CD4-positive, alpha-beta memory T cell (primary cell): ENCODE data around the gene NOP53. TPM values are rescaled to one million over a fixed set of nuclear protein-coding genes. Genes with fewer than 3 reads are reported as not detected.
"Not testable (repeated sequence)": the region's sequence is repeated elsewhere in the genome, so short reads cannot be mapped to it uniquely, and the experiment has no call there.

Experiments
- CTCF ChIA-PET: fragments of 350-600 bp; sonication (Branson Sonifier 250); formaldehyde crosslinking; loops from one replicate; lab custom pipeline; 2021; ENCODE audit warnings: inconsistent platforms; ENCODE audit not compliant: partially characterized antibody; lab: Charles Lee
- POLR2A ChIA-PET: fragments of 350-600 bp; sonication (Branson Sonifier 250); formaldehyde crosslinking; loops from one replicate; lab custom pipeline; 2021; ENCODE audit not compliant: partially characterized antibody; lab: Charles Lee
- DNase-seq, 5 donors: peaks; one replicate each; pipeline versions ENCODE4 v3.0.0 to v3.0.0-alpha.2; 2020 to 2022; ENCODE audit warnings: mixed read lengths in 1 of 5
- H3K27ac ChIP-seq: one replicate; pipeline ENCODE4 v1.7.0; 2013; ENCODE audit warnings: low read depth, low read length
- H3K27me3 ChIP-seq: 2 replicates; pipeline ENCODE4 v1.7.0; 2013; ENCODE audit warnings: mild to moderate bottlenecking, low read length, moderate library complexity; ENCODE audit not compliant: insufficient read depth
- H3K36me3 ChIP-seq: 2 replicates; pipeline ENCODE4 v1.7.0; 2013; ENCODE audit warnings: mild to moderate bottlenecking, low read length, moderate library complexity; ENCODE audit not compliant: insufficient read depth
- H3K4me1 ChIP-seq: 2 replicates; pipeline ENCODE4 v1.7.0; 2013; ENCODE audit warnings: mild to moderate bottlenecking, low read length, moderate library complexity; ENCODE audit not compliant: insufficient read depth
- H3K4me3 ChIP-seq, 2 donors: one replicate each; pipeline ENCODE4 v1.7.0; 2013; ENCODE audit warnings: low read length in 2 of 2, mild to moderate bottlenecking in 1 of 2
- H3K9me3 ChIP-seq, 2 donors: one replicate each; pipeline ENCODE4 v1.7.0; 2013; ENCODE audit warnings: low read length in 2 of 2, control low read depth in 1 of 2; ENCODE audit not compliant: control insufficient read depth in 1 of 2
- H3K27ac Mint-ChIP-seq, 7 donors: one replicate each; pipeline ENCODE4 v1.8.0; 2020 to 2021; ENCODE audit warnings: mixed read lengths in 7 of 7, mild to moderate bottlenecking in 6 of 7, inconsistent platforms in 3 of 7, moderate library complexity in 3 of 7
- H3K27me3 Mint-ChIP-seq, 2 donors: one replicate each; pipeline ENCODE4 v1.8.0; 2020 to 2021; ENCODE audit warnings: mixed read lengths in 2 of 2
- H3K36me3 Mint-ChIP-seq, 2 donors: one replicate each; pipeline ENCODE4 v1.8.0; 2020 to 2021; ENCODE audit warnings: mixed read lengths in 2 of 2, inconsistent platforms in 1 of 2, mild to moderate bottlenecking in 1 of 2
- H3K4me1 Mint-ChIP-seq, 4 donors: one replicate each; pipeline ENCODE4 v1.8.0; 2020 to 2021; ENCODE audit warnings: mixed read lengths in 4 of 4, mild to moderate bottlenecking in 1 of 4
- H3K4me3 Mint-ChIP-seq, 8 donors: one replicate each; pipeline ENCODE4 v1.8.0; 2020 to 2021; ENCODE audit warnings: mixed read lengths in 8 of 8, mild to moderate bottlenecking in 7 of 8, moderate library complexity in 6 of 8, inconsistent platforms in 3 of 8
- H3K9me3 Mint-ChIP-seq, 8 donors: one replicate each; pipeline ENCODE4 v1.8.0; 2020 to 2021; ENCODE audit warnings: mixed read lengths in 8 of 8, mild to moderate bottlenecking in 5 of 8, inconsistent platforms in 3 of 8, moderate library complexity in 1 of 8
- intact Hi-C: fragments of 100-400 bp; cut with micrococcal nuclease; formaldehyde crosslinking; loops from one replicate; pipeline ENCODE4 v1.15.1; 2023
- polyA plus RNA-seq, 2 donors: library from polyadenylated mRNA; unstranded; fragments of 300-500 nt; fragmentation: Illumina TruSeq; gene quantifications; one replicate each; pipeline ENCODE4 v1.2.3, GENCODE V29; 2021
- total RNA-seq, 2 experiments: library from RNA; stranded (reverse); gene quantifications; one replicate each; pipeline ENCODE4 v1.2.3, GENCODE V29; 2021

NOP53 gene
- total and polyA plus RNA-seq, 4 experiments from 2014 or later = 156 to 875 (median 544) TPM

DNA sequence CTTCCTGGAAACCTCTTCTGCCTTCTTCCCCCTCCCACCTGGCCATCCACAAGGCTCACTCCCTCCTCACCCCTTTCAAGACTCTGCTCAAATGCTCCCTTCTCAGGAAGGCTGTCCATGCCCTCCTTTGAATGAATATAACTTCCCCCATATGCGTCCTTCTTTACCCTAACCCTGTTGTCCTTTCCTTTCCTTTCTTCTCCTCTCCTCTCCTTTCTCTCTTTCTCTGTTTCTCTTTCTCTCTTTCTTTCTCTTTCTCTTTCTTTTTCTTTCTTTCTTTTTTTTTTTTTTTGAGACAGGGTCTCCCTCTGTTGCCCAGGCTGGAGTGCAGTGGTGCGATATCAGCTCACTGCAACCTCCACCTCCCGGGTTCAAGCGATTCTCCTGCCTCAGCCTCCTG is 17.1 kb upstream of the NOP53 start:
- H3K4me1 ChIP-seq, H3K36me3 Mint-ChIP-seq, H3K4me3 ChIP-seq, H3K9me3 ChIP-seq, H3K9me3 Mint-ChIP-seq, H3K27ac Mint-ChIP-seq, CTCF ChIA-PET, H3K27ac ChIP-seq, H3K27me3 ChIP-seq, POLR2A ChIA-PET, H3K36me3 ChIP-seq, intact Hi-C loops, H3K4me3 Mint-ChIP-seq, DNase-seq: not testable (repeated sequence)
- peaks cover 28 to 29% of the 10 kb centered on the region in 2 donors for H3K27me3 Mint-ChIP-seq
- H3K4me1 Mint-ChIP-seq = peaks cover 9 to 16% (median 10%) of the 10 kb centered on the region in 4 donors

DNA sequence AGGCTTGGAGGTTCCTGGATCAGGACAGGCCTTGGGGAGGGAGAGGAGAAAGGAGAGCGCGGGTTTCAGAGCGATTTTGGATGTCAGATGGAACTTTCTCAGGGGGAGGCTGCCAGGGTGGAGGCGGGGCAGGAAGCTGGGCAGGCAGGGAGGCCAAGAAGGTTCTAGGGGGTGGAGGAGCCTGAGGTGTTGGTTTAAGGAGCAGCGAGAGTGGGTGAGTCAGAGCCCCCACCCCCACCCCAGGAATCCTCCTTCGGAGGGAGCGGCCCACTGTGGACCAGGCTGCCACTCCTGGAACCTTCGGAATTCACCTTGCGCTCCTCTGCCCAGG is 15.9 kb upstream of the NOP53 start:
- peaks cover 7% of the 10 kb centered on the region for H3K4me1 ChIP-seq
- H3K4me3 ChIP-seq = no peak overlapping the region
- POLR2A ChIA-PET = no interaction called here
- H3K4me1 Mint-ChIP-seq = peaks cover 9 to 16% (median 10%) of the 10 kb centered on the region in 4 donors
- H3K27ac Mint-ChIP-seq = peak overlapping the region in 1 of 7 donors; percentile 13
- no peaks in the 10 kb centered on the region for H3K27me3 ChIP-seq
- peaks cover 26 to 32% of the 10 kb centered on the region in 2 donors for H3K27me3 Mint-ChIP-seq
- CTCF ChIA-PET = interaction anchor here (1.3 kb wide), 1 partner anchor 13 kb away, joined by 3 read pairs; no protein-coding TSS in a partner anchor
- no peaks in the 10 kb centered on the region for H3K9me3 ChIP-seq
- no peak overlapping the region for H3K27ac ChIP-seq
- H3K9me3 Mint-ChIP-seq = peaks cover 0 to 2% (median 0%) of the 10 kb centered on the region in 8 donors
- no peaks in the 10 kb centered on the region for H3K36me3 Mint-ChIP-seq
- peak overlapping the region; percentile 29 to 81 (median 70) for H3K4me3 Mint-ChIP-seq
- intact Hi-C loops = no loop called here
- no peaks in the 10 kb centered on the region for H3K36me3 ChIP-seq
- DNase-seq = no peak

DNA sequence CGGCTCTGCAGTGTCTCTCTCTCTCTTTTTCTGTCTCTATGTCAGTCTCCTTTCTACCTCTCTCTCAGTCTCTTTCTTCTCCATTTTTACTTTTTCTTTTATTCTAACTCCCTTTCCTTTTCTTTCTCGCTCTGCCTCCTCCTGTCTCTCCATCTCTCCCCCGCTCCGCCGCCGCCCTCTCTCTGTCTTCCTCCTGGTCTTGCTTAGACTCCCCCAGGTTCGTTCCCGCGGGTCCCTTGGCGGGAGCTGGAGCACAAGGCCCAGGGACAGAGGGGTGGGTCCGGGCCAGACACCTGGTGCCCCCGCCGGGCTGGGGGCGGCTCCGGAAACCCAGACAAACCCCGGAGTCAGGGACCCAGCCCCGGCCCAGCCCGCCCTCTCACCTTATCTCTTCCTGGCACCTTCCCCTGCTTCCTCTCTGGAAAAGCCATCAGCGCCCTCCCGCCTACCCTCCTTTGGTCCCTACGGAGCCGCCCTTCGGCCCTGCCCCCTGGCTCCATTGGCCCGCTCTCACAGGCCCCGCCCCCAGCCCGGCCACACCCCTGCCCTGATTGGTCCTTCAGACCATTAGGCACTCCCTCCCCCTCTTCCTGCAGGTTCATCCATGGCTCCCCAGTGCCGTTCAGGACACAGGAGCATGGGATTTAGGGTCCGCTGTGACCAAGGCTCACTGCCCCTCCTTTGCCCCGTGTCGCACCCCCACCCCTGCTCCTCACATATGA is 15.4 kb upstream of the NOP53 start:
- POLR2A ChIA-PET = no interaction called here
- H3K36me3 ChIP-seq = no peaks in the 10 kb centered on the region
- H3K27ac ChIP-seq = no peak overlapping the region
- H3K27me3 ChIP-seq = no peaks in the 10 kb centered on the region
- DNase-seq = no peak
- CTCF ChIA-PET = interaction anchor here (1.3 kb wide), 1 partner anchor 14 kb away, joined by 3 read pairs; no protein-coding TSS in a partner anchor
- peaks cover 9 to 16% (median 10%) of the 10 kb centered on the region in 4 donors for H3K4me1 Mint-ChIP-seq
- peaks cover 25 to 30% of the 10 kb centered on the region in 2 donors for H3K27me3 Mint-ChIP-seq
- H3K4me3 ChIP-seq = no peak overlapping the region
- H3K4me3 Mint-ChIP-seq = peak overlapping the region; percentile 40 to 79 (median 64)
- no peaks in the 10 kb centered on the region for H3K36me3 Mint-ChIP-seq
- H3K4me1 ChIP-seq = peaks cover 7% of the 10 kb centered on the region
- H3K9me3 ChIP-seq = no peaks in the 10 kb centered on the region
- peaks cover 0 to 2% (median 0%) of the 10 kb centered on the region in 8 donors for H3K9me3 Mint-ChIP-seq
- intact Hi-C loops = no loop called here
- H3K27ac Mint-ChIP-seq = peak overlapping the region in 1 of 7 donors; percentile 13

DNA sequence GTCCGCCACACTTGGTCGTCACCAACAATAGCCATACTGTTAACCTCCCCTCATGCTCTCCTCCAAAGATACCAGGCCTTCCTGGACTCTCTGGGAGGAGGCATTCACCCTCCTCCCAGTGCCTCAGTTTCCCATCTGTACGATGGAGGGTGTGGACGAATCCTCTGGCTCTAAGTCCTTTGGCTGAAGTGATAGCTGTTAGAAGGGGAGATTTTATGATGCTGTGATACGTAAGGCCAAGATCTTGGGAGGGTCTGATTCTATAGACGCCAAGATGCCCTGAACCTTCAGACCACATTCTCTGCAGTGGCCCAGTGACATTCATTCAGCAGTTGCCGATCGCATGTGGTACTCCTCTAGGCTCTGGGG is 14.8 kb upstream of the NOP53 start:
- ChIA-PET CTCF (interaction anchor here (1.3 kb wide), 1 partner anchor 14 kb away, joined by 3 read pairs; no protein-coding TSS in a partner anchor), POLR2A (no interaction called here)
- H3K36me3 Mint-ChIP-seq = no peaks in the 10 kb centered on the region
- no peak overlapping the region for H3K27ac ChIP-seq
- no peak for DNase-seq
- H3K4me3 Mint-ChIP-seq = peak overlapping the region in 5 of 8 donors; percentile 26 to 69 (median 57)
- H3K9me3 ChIP-seq = no peaks in the 10 kb centered on the region
- H3K4me1 Mint-ChIP-seq = peaks cover 9 to 16% (median 10%) of the 10 kb centered on the region in 4 donors
- H3K4me1 ChIP-seq = peaks cover 7% of the 10 kb centered on the region
- peak overlapping the region in 1 of 7 donors; percentile 2 for H3K27ac Mint-ChIP-seq
- H3K36me3 ChIP-seq = no peaks in the 10 kb centered on the region
- H3K27me3 ChIP-seq = no peaks in the 10 kb centered on the region
- no peaks in the 10 kb centered on the region for H3K9me3 Mint-ChIP-seq
- H3K27me3 Mint-ChIP-seq = peaks cover 23 to 28% of the 10 kb centered on the region in 2 donors
- intact Hi-C loops = no loop called here
- no peak overlapping the region for H3K4me3 ChIP-seq

DNA sequence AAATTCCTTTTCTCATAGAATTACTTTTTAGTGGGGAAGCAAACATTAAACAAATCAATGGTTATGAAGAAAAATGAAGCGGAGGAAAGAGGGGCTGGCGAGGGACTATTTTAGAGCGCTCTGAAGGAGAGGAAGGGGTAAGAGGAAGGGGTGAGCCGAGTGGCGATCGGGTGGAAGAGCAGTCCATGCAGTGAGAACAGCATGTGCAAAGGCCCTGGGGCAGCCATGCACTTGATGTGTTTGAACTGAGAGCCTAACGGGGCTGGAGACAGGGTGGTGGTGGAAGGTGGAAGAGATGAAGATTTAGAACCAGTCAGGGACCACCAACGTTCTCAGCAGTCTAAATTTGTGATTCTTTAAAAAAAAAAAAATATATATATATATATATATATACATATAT is 14.4 kb upstream of the NOP53 start:
- Histone ChIP-seq H3K27ac (no peak overlapping the region), H3K4me3 (no peak overlapping the region), H3K4me1 (peaks cover 7% of the 10 kb centered on the region), H3K27me3 (no peaks in the 10 kb centered on the region), H3K36me3 (no peaks in the 10 kb centered on the region), H3K9me3 (no peaks in the 10 kb centered on the region)
- Mint-ChIP-seq H3K9me3 (no peaks in the 10 kb centered on the region), H3K36me3 (no peaks in the 10 kb centered on the region), H3K27ac (peak overlapping the region in 2 of 7 donors; percentile 2 to 53), H3K27me3 (peaks cover 23 to 28% of the 10 kb centered on the region in 2 donors), H3K4me1 (peaks cover 9 to 16% (median 10%) of the 10 kb centered on the region in 4 donors), H3K4me3 (peak overlapping the region in 3 of 8 donors; percentile 25 to 58 (median 28))
- intact Hi-C loops = no loop called here
- ChIA-PET POLR2A (no interaction called here), CTCF (no interaction called here)
- DNase-seq = no peak

DNA sequence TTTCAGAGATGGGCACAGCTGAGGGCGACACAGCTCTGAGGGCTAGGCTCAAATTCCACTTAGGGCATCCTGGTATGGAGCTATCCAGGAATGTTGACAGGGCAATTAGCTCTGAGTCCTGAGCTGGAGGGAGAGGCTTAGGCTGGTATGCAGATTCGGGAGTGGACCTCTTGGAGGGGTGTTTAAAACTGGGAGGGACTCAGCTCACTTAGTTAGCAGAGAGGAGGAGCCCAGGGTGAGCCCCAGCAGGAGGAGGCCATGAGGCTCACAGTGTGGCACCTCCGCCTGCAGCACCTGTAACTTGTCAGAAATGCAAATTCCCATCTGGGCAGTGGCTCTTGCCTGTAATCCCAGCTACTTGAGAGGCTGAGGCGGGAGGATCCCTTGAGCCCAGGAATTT is 10.2 kb upstream of the NOP53 start:
- intact Hi-C loops = no loop called here
- Histone ChIP-seq H3K4me3 (no peak overlapping the region), H3K4me1 (no peaks in the 10 kb centered on the region), H3K36me3 (no peaks in the 10 kb centered on the region), H3K27ac (no peak overlapping the region), H3K9me3 (no peaks in the 10 kb centered on the region), H3K27me3 (no peaks in the 10 kb centered on the region)
- Mint-ChIP-seq H3K36me3 (no peaks in the 10 kb centered on the region), H3K4me1 (peaks cover 0 to 5% (median 3%) of the 10 kb centered on the region in 4 donors), H3K27ac (no peak overlapping the region), H3K9me3 (no peaks in the 10 kb centered on the region), H3K4me3 (no peak overlapping the region), H3K27me3 (peaks cover 9 to 14% of the 10 kb centered on the region in 2 donors)
- CTCF ChIA-PET = interaction anchor here (0.6 to 1.5 kb wide), 4 partner anchors 22 to 304 kb away, joined by 3 read pairs; no protein-coding TSS in a partner anchor
- POLR2A ChIA-PET = interaction anchor here (1.3 kb wide), 1 partner anchor 10 kb away, joined by 3 read pairs; the partner anchor contains the start of gene NOP53
- DNase-seq = no peak

DNA sequence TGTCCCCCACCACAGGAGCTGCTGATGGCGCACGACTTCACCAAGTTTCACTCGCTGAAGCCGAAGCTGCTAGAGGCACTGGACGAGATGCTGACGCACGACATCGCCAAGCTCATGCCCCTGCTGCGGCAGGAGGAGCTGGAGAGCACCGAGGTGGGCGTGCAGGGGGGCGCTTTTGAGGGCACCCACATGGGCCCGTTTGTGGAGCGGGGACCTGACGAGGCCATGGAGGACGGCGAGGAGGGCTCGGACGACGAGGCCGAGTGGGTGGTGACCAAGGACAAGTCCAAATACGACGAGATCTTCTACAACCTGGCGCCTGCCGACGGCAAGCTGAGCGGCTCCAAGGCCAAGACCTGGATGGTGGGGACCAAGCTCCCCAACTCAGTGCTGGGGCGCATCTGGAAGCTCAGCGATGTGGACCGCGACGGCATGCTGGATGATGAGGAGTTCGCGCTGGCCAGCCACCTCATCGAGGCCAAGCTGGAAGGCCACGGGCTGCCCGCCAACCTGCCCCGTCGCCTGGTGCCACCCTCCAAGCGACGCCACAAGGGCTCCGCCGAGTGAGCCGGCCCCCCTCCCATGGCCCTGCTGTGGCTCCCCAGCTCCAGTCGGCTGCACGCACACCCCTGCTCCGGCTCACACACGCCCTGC is 4.4 kb upstream of the NOP53 start:
- peaks cover 5 to 22% (median 14%) of the 10 kb centered on the region in 4 donors for H3K4me1 Mint-ChIP-seq
- H3K9me3 ChIP-seq = no peaks in the 10 kb centered on the region
- H3K36me3 Mint-ChIP-seq = peaks cover 0 to 5% of the 10 kb centered on the region in 2 donors
- H3K9me3 Mint-ChIP-seq = no peaks in the 10 kb centered on the region
- H3K36me3 ChIP-seq = no peaks in the 10 kb centered on the region
- H3K4me3 Mint-ChIP-seq = no peak overlapping the region
- H3K27ac Mint-ChIP-seq = peak overlapping the region in 1 of 7 donors; percentile 73
- H3K27me3 Mint-ChIP-seq = peaks cover 0 to 3% of the 10 kb centered on the region in 2 donors
- no peak overlapping the region for H3K4me3 ChIP-seq
- H3K27me3 ChIP-seq = no peaks in the 10 kb centered on the region
- DNase-seq = no peak
- H3K27ac ChIP-seq = no peak overlapping the region
- peaks cover 25% of the 10 kb centered on the region for H3K4me1 ChIP-seq
- CTCF ChIA-PET = interaction anchor here (0.7 to 1.6 kb wide), 3 partner anchors 28 to 304 kb away, joined by 3 read pairs; no protein-coding TSS in a partner anchor
- intact Hi-C loops = loop anchor here (10.0 kb wide), 1 partner anchor 136 kb away; the partner anchor contains the start of gene BICRA
- POLR2A ChIA-PET = no interaction called here
